ENCODE results near the gene PRTN3. TPM values are rescaled to one million over a fixed set of nuclear protein-coding genes. Genes with fewer than 3 reads are reported as not detected.

PRTN3 gene
- total and polyA plus RNA-seq, 4 donors, result 0.58 to 23.3 (median 9.7) TPM

DNA sequence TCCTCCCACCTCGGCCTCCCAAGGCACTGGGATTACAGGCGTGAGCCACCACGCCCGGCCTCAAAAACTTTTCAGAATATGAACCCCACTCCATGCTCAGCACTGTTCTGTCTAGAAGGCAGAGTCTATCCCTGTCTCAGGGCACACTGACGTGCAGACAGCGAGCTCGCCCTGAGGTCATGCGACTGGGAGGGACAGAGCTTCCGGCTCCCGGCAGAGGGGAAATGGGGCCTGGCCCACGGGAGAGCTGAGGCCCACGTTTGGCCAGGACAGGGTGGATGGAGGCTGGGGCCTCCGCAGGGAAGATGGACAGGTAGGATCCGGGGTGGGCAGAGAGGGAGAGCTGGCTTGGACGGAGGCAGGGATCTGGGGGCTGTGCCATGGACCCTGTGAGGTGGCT is 15.9 kb upstream of the PRTN3 start:
- Histone ChIP-seq H3K9ac (ENCODE audit: insufficient read depth in 1 of 2, low read length in 2 of 2) (no peak overlapping the region), H3K4me1 (ENCODE audit: control insufficient read depth in 5 of 5, insufficient read depth in 5 of 5, low read length in 5 of 5) (peaks cover 0 to 4% (median 3%) of the 10 kb centered on the region in 5 donors), H3K9me3 (ENCODE audit: control insufficient read depth in 4 of 4, insufficient read depth in 3 of 4, low read length in 3 of 4) (no peaks in the 10 kb centered on the region), H3K27ac (ENCODE audit: low read depth in 1 of 2, low read length in 1 of 2) (no peak overlapping the region), H3K27me3 (ENCODE audit: control insufficient read depth in 3 of 3, insufficient read depth in 3 of 3, low read length in 2 of 3) (peaks cover 0 to 4% (median 0%) of the 10 kb centered on the region in 3 donors), H3K4me3 (no peak overlapping the region), H3K36me3 (ENCODE audit: control insufficient read depth in 4 of 4, insufficient read depth in 4 of 4, low read length in 4 of 4) (no peaks in the 10 kb centered on the region)
- WGBS, 2 donors, result 43 to 66% methylated on average over 15 of the region's 15 CpGs
- no peak for ATAC-seq (ENCODE audit: insufficient read depth, low FRiP score)
- no peak for DNase-seq
- TF ChIP-seq, protein P1, sequence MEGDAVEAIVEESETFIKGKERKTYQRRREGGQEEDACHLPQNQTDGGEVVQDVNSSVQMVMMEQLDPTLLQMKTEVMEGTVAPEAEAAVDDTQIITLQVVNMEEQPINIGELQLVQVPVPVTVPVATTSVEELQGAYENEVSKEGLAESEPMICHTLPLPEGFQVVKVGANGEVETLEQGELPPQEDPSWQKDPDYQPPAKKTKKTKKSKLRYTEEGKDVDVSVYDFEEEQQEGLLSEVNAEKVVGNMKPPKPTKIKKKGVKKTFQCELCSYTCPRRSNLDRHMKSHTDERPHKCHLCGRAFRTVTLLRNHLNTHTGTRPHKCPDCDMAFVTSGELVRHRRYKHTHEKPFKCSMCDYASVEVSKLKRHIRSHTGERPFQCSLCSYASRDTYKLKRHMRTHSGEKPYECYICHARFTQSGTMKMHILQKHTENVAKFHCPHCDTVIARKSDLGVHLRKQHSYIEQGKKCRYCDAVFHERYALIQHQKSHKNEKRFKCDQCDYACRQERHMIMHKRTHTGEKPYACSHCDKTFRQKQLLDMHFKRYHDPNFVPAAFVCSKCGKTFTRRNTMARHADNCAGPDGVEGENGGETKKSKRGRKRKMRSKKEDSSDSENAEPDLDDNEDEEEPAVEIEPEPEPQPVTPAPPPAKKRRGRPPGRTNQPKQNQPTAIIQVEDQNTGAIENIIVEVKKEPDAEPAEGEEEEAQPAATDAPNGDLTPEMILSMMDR (IDR thresholded peaks at IDR 0.05; ENCODE audit: control extremely low read depth, extremely low read depth), result no peak

DNA sequence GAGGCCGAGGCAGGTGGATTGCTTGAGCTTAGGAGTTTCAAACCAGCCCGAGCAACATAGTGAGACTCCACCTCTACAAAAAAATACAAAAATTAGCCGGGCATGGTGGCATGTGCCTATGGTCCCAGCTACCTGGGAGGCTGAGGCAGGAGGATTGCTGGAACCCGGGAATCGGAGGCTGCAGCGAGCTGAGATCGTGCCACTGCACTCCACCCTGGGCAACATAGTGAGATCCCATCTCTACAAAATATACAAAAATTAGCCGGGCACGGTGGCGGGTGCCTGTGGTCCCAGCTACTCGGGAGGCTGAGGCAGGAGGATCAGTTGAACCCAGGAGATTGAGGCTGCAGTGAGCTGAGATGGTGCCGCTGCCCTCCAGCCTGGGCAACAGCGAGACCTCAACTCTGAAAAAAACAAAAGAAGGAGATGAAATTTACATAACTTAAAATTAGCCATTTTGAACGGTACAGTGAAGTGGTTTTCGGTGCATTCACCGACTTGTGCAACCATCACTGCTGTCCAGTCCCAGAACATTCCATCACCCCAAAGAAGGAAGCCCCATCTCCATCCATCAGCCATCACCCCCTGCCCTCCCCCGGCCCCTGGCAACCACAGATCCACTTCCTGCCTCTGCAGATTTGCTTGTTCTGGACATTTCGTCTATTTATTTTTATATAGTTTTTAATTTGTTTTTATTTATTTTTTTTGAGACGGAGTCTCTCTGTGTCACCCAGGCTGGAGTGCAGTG is 14.7 kb upstream of the PRTN3 start:
- no peak overlapping the region for H3K9ac ChIP-seq (ENCODE audit: insufficient read depth in 1 of 2, low read length in 2 of 2)
- DNase-seq (peak in 2 of 3 donors; percentile 60 to 66), ATAC-seq (ENCODE audit: insufficient read depth, low FRiP score) (no peak)
- H3K36me3 ChIP-seq (ENCODE audit: control insufficient read depth in 4 of 4, insufficient read depth in 4 of 4, low read length in 4 of 4), result no peaks in the 10 kb centered on the region
- H3K27me3 ChIP-seq (ENCODE audit: control insufficient read depth in 3 of 3, insufficient read depth in 3 of 3, low read length in 2 of 3), result peaks cover 0 to 4% (median 0%) of the 10 kb centered on the region in 3 donors
- H3K27ac ChIP-seq (ENCODE audit: low read depth in 1 of 2, low read length in 1 of 2), result no peak overlapping the region
- TF ChIP-seq, protein P1 (IDR thresholded peaks at IDR 0.05; ENCODE audit: control extremely low read depth, extremely low read depth), result no peak
- no peaks in the 10 kb centered on the region for H3K9me3 ChIP-seq (ENCODE audit: control insufficient read depth in 4 of 4, insufficient read depth in 3 of 4, low read length in 3 of 4)
- peaks cover 0 to 4% (median 3%) of the 10 kb centered on the region in 5 donors for H3K4me1 ChIP-seq (ENCODE audit: control insufficient read depth in 5 of 5, insufficient read depth in 5 of 5, low read length in 5 of 5)
- H3K4me3 ChIP-seq, result no peak overlapping the region
- WGBS, 2 donors, result 64 to 71% methylated on average over 19 of the region's 19 CpGs

DNA sequence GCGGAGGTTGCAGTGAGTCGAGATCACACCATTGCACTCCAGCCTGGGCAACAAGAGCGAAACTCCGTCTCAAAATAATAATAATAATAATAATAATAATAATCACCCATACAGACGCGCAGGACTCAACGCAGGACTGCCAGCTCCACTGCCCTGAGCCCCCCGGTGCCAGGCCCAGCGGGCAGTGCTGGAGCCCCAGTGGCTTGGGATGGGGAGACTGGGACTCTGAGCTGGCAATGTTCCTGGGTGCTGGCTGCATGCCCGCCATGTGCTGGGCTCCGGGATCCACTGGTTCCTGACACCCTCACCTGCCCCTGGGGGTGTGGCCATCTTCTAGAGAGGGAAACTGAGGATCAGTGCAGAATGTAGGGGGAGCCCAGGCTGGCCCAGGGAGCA is 13.5 kb upstream of the PRTN3 start:
- H3K36me3 ChIP-seq (ENCODE audit: control insufficient read depth in 4 of 4, insufficient read depth in 4 of 4, low read length in 4 of 4), result no peaks in the 10 kb centered on the region
- H3K9me3 ChIP-seq (ENCODE audit: control insufficient read depth in 4 of 4, insufficient read depth in 3 of 4, low read length in 3 of 4), result no peaks in the 10 kb centered on the region
- H3K4me1 ChIP-seq (ENCODE audit: control insufficient read depth in 5 of 5, insufficient read depth in 5 of 5, low read length in 5 of 5), result peaks cover 0 to 3% (median 0%) of the 10 kb centered on the region in 5 donors
- H3K4me3 ChIP-seq, result no peak overlapping the region
- DNase-seq (no peak), ATAC-seq (ENCODE audit: insufficient read depth, low FRiP score) (no peak)
- H3K27ac ChIP-seq (ENCODE audit: low read depth in 1 of 2, low read length in 1 of 2), result no peak overlapping the region
- peaks cover 0 to 4% (median 3%) of the 10 kb centered on the region in 3 donors for H3K27me3 ChIP-seq (ENCODE audit: control insufficient read depth in 3 of 3, insufficient read depth in 3 of 3, low read length in 2 of 3)
- 71 to 82% methylated on average over 11 of the region's 11 CpGs for WGBS, 2 donors
- H3K9ac ChIP-seq (ENCODE audit: insufficient read depth in 1 of 2, low read length in 2 of 2), result no peak overlapping the region
- TF ChIP-seq, protein P1 (IDR thresholded peaks at IDR 0.05; ENCODE audit: control extremely low read depth, extremely low read depth), result no peak

Data from lung (tissue), 12 donors.